A375 (cell line): Measurements from ENCODE around the gene RBBP9. TPM values are rescaled to one million over a fixed set of nuclear protein-coding genes. Genes with fewer than 3 reads are reported as not detected.

Experiments
- small RNA-seq: library from RNA; depleted of rRNA; stranded (forward); fragments of <200 nt; gene quantifications from one replicate; pipeline ENCODE3, GENCODE V24; 2014
- total RNA-seq: library from RNA; depleted of rRNA; stranded (reverse); fragments of >200 nt; shearing (Covaris generic); gene quantifications from 2 replicates; pipeline ENCODE4 v1.2.3, GENCODE V29; 2014; rRNA removed

The RBBP9 gene
- 11.5 and 11.9 TPM in 2 replicates for total RNA-seq

DNA sequence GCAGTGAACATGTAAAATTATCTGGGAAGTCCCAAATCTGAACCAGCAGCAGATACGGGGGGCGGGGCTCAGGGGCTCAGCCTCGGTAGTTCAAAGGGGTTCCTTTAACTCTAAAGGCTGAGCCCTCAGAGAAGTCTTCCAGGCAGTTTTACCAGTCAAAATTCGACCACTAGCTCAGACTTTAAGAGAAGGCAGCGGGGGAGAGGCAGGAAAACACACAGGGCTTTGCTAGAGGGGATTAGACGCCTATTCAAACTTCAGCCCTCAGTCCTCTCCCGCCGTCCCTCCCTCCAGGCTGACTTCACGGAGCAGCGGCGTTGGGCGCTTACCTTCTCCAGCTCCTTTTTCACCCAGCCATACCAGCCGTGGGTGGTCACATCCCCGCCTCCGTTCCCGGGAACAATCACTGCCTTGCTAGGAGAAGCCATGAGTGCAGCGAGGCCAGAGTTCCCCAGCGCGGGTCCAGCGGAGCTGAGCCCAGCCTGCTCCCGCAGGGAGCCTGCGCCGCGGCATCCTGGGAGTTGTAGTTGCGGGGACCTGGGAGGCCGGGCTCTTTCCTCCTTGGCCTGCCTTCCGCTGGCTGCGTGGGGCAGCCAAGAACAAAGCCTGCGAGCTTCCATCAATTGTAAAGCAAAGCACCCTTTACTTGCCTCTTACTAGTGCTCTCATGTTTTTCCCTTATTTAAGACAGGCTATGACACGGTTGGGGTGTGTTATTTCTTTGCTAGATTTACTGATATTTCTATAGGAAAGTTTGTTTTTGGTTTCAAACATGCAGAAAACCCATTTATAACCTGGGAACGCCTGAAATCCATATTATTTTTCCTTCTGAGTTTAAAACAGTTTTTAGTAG lies at the start of gene RBBP9:
Gene RBBP9, minus strand, starts transcription at position 486 of the 853 bp plus-strand sequence. Its CDS starts 58 bp downstream, at position 428.

DNA sequence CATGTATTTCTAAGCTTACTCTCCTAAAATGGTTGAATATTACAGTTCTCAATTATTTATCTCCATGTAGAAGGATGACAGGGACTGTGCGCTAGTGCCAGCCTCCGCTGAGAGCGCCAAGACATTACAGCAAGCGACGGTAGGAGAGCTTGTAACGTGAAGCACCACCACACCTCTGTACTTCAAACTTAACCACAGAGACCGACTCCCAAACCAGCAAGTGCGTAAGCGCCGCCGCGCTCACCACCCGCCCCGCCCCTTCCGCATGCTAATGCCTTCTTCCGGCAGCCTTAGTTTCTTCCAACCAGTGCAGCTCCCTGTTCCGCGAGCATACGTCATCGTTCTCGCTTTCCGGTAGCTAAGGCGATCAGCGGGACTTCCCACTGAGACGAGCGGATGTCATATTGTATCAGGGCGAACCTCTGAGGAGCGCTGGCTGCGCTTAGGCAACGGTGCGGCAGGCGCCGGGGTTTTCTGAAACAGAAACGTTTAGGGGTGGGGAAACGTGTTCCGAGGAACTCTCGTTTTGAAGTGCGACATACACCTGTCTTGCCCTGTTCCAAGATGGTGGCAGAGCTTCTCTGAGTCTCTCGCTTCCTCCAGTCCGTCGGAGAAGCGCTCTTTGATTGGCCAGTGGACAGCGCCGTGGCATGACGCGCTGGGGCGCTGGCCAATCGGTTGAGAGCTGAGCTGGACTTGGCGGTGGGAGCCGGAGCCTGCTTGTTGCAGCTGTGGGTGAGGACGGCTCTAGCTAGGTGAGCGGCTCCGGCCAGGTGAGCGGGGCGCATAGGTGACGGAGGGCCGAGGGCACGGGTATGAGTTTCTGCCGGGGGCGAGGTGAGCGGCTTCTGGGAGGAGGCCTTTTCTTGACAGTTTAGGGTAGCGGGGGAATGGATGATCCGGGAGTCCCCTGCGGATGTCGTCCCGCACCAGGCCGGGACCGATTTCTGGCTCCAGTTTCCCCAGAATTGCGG lies 10.5 kb upstream of the RBBP9 start, which contains the start of gene SEC23B:
Gene SEC23B, plus strand, starts transcription at position 723 of the 974 bp plus-strand sequence. CDS start 2,896 bp downstream, outside the sequence.

GRCh38 chr20:18466894-18467730 lies 29.9 kb downstream of the RBBP9 start, which contains the start of the genes DZANK1 and POLR3F:
Gene DZANK1, minus strand, starts transcription at chr20:18467030. Its CDS starts 1,672 bp downstream, at chr20:18465358.
Gene POLR3F, plus strand, starts transcription at chr20:18467390. Its CDS starts 117 bp downstream, at chr20:18467507.

Small RNA genes within 50 kb of the gene (small RNA-seq; reads per million reads assigned to genes)
- gene MIR3192, result not detected

Other genes with a start within 250 kb of the RBBP9 start
- 12.4 and 14.1 TPM in 2 replicates for gene ZNF133, start 208.7 kb downstream of the RBBP9 start, total RNA-seq
- 1.3 and 1.5 TPM in 2 replicates for gene DZANK1, start 30.2 kb downstream of the RBBP9 start, total RNA-seq
- gene POLR3F, start 29.8 kb downstream of the RBBP9 start, total RNA-seq, result 17.8 and 18.5 TPM in 2 replicates
- 56.8 and 62.0 TPM in 2 replicates for gene SEC23B, start 10.7 kb upstream of the RBBP9 start, total RNA-seq
- gene SMIM26, start 70.2 kb upstream of the RBBP9 start, total RNA-seq, result 85.1 and 88.3 TPM in 2 replicates
- gene DTD1, start 90.8 kb upstream of the RBBP9 start, total RNA-seq, result 126 and 130 TPM in 2 replicates